GM12872 (cell line): Measurements from ENCODE around the gene KCTD5.

ENCODE experiments used
- CTCF ChIP-seq: IDR thresholded peaks from 3 replicates; pipeline ENCODE4 v1.5.1; 2011; ENCODE audit warnings: low read depth, mild to moderate bottlenecking, low read length, moderate library complexity; ENCODE audit not compliant: insufficient read depth

The KCTD5 gene

GRCh38 chr16:2736476-2737237 lies 54.3 kb downstream of the KCTD5 start:
- TF ChIP-seq CTCF, result no peak

GRCh38 chr16:2737238-2737605 lies 54.9 kb downstream of the KCTD5 start:
- TF ChIP-seq CTCF, result no peak

GRCh38 chr16:2737895-2738418 lies 55.6 kb downstream of the KCTD5 start:
- TF ChIP-seq CTCF, result no peak

- TF ChIP-seq CTCF, result no peak
Observed at GRCh38 chr16:2738615-2739014, 56.3 kb downstream of the KCTD5 start.

GRCh38 chr16:2739625-2740430 lies 57.5 kb downstream of the KCTD5 start:
- no peak for TF ChIP-seq CTCF

- TF ChIP-seq CTCF, result no peak
Observed at GRCh38 chr16:2740476-2740875, 58.2 kb downstream of the KCTD5 start.

GRCh38 chr16:2741168-2741567 lies 58.8 kb downstream of the KCTD5 start:
- TF ChIP-seq CTCF, result no peak
